ENCODE measurements around the gene CNTNAP2.

Gene CNTNAP2

DNA sequence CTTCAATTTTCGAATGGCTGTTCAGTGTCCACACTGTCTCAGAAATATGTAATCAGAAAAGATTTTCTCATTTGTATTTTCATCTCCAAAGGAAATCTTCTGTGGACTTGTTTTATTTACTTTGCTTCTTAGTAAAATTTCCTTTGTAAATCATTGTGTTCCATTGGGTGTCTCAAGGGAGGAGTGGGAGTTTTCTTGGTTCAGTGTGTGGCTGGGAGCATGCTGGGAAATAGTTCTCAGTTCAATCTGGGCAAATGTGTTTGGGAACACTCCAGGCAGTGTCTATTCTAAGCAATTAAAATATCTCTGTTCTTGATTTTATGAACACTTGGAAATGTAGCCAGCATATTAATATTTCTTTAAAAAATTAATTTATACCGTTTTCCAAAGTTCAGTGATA lies 1019.8 kb downstream of the CNTNAP2 start:
- no peaks in the 10 kb centered on the region for H4K20me1 ChIP-seq (ENCODE audit: insufficient read depth, low read length)
- no peaks in the 10 kb centered on the region for H3K4me1 ChIP-seq (ENCODE audit: insufficient read depth, low read length)
- no peaks in the 10 kb centered on the region for H3K79me2 ChIP-seq (ENCODE audit: insufficient read depth, low read length)
- no peak overlapping the region for H2AFZ ChIP-seq (ENCODE audit: low read depth, low read length)
- H3K27me3 ChIP-seq (ENCODE audit: insufficient read depth, low read length, poor library complexity), result no peaks in the 10 kb centered on the region
- H3K4me2 ChIP-seq (ENCODE audit: insufficient read depth, low read length), result no peak overlapping the region
- no peak overlapping the region for H3K27ac ChIP-seq (ENCODE audit: low read length)
- no peaks in the 10 kb centered on the region for H3K36me3 ChIP-seq (ENCODE audit: insufficient read depth, low read length)
- no peak for TF ChIP-seq EZH2 (IDR thresholded peaks at IDR 0.05; ENCODE audit: borderline replicate concordance, low read depth, low read length, severe bottlenecking)
- TF ChIP-seq, protein P1, sequence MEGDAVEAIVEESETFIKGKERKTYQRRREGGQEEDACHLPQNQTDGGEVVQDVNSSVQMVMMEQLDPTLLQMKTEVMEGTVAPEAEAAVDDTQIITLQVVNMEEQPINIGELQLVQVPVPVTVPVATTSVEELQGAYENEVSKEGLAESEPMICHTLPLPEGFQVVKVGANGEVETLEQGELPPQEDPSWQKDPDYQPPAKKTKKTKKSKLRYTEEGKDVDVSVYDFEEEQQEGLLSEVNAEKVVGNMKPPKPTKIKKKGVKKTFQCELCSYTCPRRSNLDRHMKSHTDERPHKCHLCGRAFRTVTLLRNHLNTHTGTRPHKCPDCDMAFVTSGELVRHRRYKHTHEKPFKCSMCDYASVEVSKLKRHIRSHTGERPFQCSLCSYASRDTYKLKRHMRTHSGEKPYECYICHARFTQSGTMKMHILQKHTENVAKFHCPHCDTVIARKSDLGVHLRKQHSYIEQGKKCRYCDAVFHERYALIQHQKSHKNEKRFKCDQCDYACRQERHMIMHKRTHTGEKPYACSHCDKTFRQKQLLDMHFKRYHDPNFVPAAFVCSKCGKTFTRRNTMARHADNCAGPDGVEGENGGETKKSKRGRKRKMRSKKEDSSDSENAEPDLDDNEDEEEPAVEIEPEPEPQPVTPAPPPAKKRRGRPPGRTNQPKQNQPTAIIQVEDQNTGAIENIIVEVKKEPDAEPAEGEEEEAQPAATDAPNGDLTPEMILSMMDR (IDR thresholded peaks at IDR 0.05; ENCODE audit: borderline replicate concordance, extremely low read depth, low read length, poor library complexity, severe bottlenecking), result no peak
- no peaks in the 10 kb centered on the region for H3K9me3 ChIP-seq (ENCODE audit: insufficient read depth, low read length, severe bottlenecking)
- H3K4me3 ChIP-seq (ENCODE audit: low read depth in 1 of 2, low read length in 2 of 2), result no peak overlapping the region
- ATAC-seq (ENCODE audit: insufficient read depth, low read depth) (no peak), DNase-seq (no peak)
- no peak overlapping the region for H3K9ac ChIP-seq (ENCODE audit: low read depth, low read length)

DNA sequence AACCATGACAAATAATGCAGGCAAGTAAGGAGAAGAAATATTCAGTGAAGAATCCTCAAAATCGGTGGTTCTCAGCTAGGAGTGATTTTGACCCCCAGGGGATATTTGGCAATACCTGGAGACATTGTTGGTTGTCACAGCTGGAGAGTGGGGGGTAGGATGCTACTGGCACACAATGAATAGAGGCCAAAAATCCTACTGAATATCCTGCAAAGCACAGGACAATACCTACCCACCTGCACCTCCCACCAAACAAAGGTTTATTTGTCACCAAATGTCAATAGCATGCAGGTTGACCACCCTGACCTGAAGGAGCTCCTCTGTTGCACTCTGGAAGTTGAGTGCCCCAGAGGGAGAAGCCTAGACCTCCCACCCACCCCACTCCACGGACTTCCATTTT lies 1028.6 kb downstream of the CNTNAP2 start:
- no peaks in the 10 kb centered on the region for H3K36me3 ChIP-seq (ENCODE audit: insufficient read depth, low read length)
- no peak overlapping the region for H3K4me3 ChIP-seq (ENCODE audit: low read depth in 1 of 2, low read length in 2 of 2)
- no peaks in the 10 kb centered on the region for H3K4me1 ChIP-seq (ENCODE audit: insufficient read depth, low read length)
- ATAC-seq (ENCODE audit: insufficient read depth, low read depth) (no peak), DNase-seq (no peak)
- H3K9me3 ChIP-seq (ENCODE audit: insufficient read depth, low read length, severe bottlenecking), result no peaks in the 10 kb centered on the region
- no peaks in the 10 kb centered on the region for H3K79me2 ChIP-seq (ENCODE audit: insufficient read depth, low read length)
- H2AFZ ChIP-seq (ENCODE audit: low read depth, low read length), result no peak overlapping the region
- H3K27me3 ChIP-seq (ENCODE audit: insufficient read depth, low read length, poor library complexity), result no peaks in the 10 kb centered on the region
- H3K9ac ChIP-seq (ENCODE audit: low read depth, low read length), result no peak overlapping the region
- no peak overlapping the region for H3K27ac ChIP-seq (ENCODE audit: low read length)
- TF ChIP-seq EZH2 (IDR thresholded peaks at IDR 0.05; ENCODE audit: borderline replicate concordance, low read depth, low read length, severe bottlenecking), result no peak
- TF ChIP-seq, protein P1 (IDR thresholded peaks at IDR 0.05; ENCODE audit: borderline replicate concordance, extremely low read depth, low read length, poor library complexity, severe bottlenecking), result no peak
- H4K20me1 ChIP-seq (ENCODE audit: insufficient read depth, low read length), result no peaks in the 10 kb centered on the region
- H3K4me2 ChIP-seq (ENCODE audit: insufficient read depth, low read length), result no peak overlapping the region

DNA sequence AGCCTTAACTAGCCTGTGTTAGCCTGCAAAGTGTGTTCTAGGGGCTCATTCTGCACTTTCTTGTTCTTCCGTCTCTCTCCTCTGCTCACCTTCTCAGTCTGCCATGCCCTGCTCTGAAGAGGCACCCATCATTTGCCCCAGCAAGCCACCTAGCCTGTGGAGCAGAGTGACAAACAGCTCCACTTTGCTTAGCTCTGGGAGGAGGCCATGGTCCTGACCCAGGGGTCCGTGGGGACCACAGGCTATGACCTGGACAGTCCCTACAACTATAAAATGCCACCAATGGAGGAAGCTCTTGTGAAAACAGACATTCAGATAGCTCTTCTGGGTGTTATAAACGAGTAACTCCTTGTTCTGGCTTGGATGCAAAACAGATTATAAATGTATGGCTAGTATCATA lies 1029.6 kb downstream of the CNTNAP2 start:
- Histone ChIP-seq H3K36me3 (ENCODE audit: insufficient read depth, low read length) (no peaks in the 10 kb centered on the region), H3K4me1 (ENCODE audit: insufficient read depth, low read length) (no peaks in the 10 kb centered on the region), H3K9ac (ENCODE audit: low read depth, low read length) (no peak overlapping the region), H3K27ac (ENCODE audit: low read length) (no peak overlapping the region), H2AFZ (ENCODE audit: low read depth, low read length) (no peak overlapping the region), H3K27me3 (ENCODE audit: insufficient read depth, low read length, poor library complexity) (no peaks in the 10 kb centered on the region), H4K20me1 (ENCODE audit: insufficient read depth, low read length) (no peaks in the 10 kb centered on the region), H3K9me3 (ENCODE audit: insufficient read depth, low read length, severe bottlenecking) (no peaks in the 10 kb centered on the region), H3K4me3 (ENCODE audit: low read depth in 1 of 2, low read length in 2 of 2) (no peak overlapping the region), H3K4me2 (ENCODE audit: insufficient read depth, low read length) (no peak overlapping the region), H3K79me2 (ENCODE audit: insufficient read depth, low read length) (no peaks in the 10 kb centered on the region)
- TF ChIP-seq, protein P1 (IDR thresholded peaks at IDR 0.05; ENCODE audit: borderline replicate concordance, extremely low read depth, low read length, poor library complexity, severe bottlenecking), result no peak
- no peak for TF ChIP-seq EZH2 (IDR thresholded peaks at IDR 0.05; ENCODE audit: borderline replicate concordance, low read depth, low read length, severe bottlenecking)
- ATAC-seq (ENCODE audit: insufficient read depth, low read depth) (no peak), DNase-seq (no peak)

DNA sequence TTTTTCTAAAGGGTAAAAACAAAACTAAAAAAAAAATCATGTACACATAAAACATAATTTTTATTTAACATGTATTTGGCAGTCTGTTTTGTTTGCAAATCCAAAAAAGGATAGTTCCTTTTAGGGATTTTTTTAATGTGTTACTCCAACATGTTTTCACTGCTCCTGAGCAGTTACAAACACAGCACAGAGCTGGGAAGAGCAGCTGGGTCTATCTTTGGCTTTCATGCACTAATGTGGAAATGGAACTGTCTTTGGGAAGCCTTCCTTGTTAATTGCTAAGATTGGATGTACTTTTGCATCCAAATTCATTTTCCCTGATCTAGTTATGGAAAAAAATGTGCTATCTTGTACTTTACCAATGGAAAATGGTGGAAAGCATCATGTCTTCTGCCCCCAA lies 1035.1 kb downstream of the CNTNAP2 start:
- no peak for TF ChIP-seq EZH2 (IDR thresholded peaks at IDR 0.05; ENCODE audit: borderline replicate concordance, low read depth, low read length, severe bottlenecking)
- TF ChIP-seq, protein P1 (IDR thresholded peaks at IDR 0.05; ENCODE audit: borderline replicate concordance, extremely low read depth, low read length, poor library complexity, severe bottlenecking), result no peak
- Histone ChIP-seq H3K4me3 (ENCODE audit: low read depth in 1 of 2, low read length in 2 of 2) (no peak overlapping the region), H2AFZ (ENCODE audit: low read depth, low read length) (no peak overlapping the region), H3K4me1 (ENCODE audit: insufficient read depth, low read length) (no peaks in the 10 kb centered on the region), H3K27me3 (ENCODE audit: insufficient read depth, low read length, poor library complexity) (no peaks in the 10 kb centered on the region), H4K20me1 (ENCODE audit: insufficient read depth, low read length) (no peaks in the 10 kb centered on the region), H3K9me3 (ENCODE audit: insufficient read depth, low read length, severe bottlenecking) (no peaks in the 10 kb centered on the region), H3K27ac (ENCODE audit: low read length) (no peak overlapping the region), H3K4me2 (ENCODE audit: insufficient read depth, low read length) (no peak overlapping the region), H3K36me3 (ENCODE audit: insufficient read depth, low read length) (no peaks in the 10 kb centered on the region), H3K9ac (ENCODE audit: low read depth, low read length) (no peak overlapping the region), H3K79me2 (ENCODE audit: insufficient read depth, low read length) (no peaks in the 10 kb centered on the region)
- ATAC-seq (ENCODE audit: insufficient read depth, low read depth) (no peak), DNase-seq (no peak)
